ENCODE measurements around the gene PRRC2B.
"Not testable (repeated sequence)": the region's sequence is repeated elsewhere in the genome, so short reads cannot be mapped to it uniquely, and the experiment has no call there.

Gene PRRC2B

DNA sequence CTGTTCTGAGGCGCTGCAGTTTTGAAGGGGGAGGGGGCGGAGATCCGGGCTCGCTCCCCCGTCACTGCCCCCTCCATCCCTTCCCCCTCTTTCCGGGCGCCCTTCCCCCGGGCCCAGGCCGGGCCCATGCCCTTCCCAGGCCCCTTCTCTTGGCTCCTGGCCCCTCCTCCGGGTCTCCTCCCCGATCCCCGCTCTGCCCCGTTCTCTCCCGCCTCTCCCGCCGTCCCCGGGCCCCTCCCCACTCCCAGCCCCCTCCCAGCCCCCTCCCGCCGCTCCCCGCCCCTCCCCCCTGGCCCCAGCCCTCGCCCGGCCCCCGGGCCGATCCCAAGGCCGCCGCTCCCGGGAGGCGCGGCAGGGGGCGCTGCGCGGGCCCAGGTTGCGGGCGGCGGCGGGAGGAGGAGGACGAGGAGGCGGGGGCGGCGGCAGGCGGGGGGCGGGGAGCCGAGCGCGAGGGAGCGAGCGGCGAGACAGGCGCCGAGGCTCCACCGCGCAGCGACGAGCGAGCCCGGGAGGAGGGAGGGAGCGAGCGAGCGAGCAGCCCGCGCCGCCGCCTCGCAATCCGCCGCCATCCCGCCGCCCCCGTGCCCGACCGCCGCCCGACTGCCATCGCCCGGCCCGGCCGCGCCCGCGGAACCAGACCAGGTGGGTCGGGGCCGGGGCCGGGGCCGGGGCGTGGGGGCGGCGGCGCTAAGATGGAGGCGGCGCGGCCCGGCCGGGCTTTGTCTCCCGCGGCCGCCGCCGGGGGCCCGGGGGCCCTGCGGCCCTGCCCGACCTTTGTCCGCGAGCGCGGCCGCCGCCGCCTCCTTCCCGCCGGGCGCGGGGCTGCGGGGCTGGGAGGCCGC is at the start of gene PRRC2B:
TSS of gene PRRC2B (plus strand) at position 465 of the 842 bp plus-strand sequence. CDS start 36,059 bp downstream, outside the sequence.
- DNase-seq: peak; percentile 95

DNA sequence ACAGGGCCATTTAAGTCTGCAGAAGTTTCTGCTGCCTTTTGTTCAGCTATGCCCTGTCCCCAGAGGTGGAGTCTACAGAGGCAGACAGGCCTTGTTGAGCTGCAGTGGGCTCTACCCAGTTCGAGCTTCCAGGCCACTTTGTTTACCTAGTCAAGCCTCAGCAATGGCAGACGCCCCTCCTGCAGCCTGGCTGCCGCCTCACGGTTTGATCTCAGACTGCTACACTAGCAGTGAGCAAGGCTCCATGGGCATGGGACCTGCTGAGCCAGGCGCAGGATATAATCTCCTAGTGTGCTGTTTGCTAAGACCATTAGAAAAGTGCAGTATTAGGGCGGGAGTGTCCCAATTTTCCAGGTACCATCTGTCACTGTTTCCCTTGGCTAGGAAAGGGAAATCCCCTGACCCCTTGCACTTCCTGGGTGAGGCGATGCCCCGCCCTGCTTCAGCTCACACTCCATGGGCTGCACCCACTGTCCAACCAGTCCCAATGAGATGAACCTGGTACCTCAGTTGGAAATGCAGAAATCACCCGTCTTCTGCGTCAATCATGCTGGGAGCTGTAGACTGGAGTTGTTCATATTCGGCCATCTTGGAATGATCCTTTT is 48.9 kb upstream of the PRRC2B start:
- not testable (repeated sequence) for DNase-seq

DNA sequence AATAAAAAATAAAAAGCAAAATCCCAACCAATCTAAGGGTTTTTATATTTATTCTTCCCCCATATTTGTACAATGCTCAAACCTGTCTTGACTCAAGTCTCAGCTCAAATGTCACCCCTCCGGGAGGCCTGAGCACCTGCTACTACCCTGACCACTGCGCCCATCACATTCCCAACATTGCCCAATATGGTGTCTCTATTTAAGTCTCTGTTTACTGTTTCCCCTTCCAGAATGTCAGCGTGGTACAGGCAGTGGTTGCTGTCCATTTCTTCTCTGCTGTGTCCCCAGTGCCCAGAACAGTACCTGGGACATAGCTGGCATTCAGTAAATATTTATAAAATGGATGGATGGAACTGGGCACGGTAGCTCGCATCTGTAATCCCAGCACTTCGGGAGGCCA is 47.3 kb upstream of the PRRC2B start:
- no peak for DNase-seq

DNA sequence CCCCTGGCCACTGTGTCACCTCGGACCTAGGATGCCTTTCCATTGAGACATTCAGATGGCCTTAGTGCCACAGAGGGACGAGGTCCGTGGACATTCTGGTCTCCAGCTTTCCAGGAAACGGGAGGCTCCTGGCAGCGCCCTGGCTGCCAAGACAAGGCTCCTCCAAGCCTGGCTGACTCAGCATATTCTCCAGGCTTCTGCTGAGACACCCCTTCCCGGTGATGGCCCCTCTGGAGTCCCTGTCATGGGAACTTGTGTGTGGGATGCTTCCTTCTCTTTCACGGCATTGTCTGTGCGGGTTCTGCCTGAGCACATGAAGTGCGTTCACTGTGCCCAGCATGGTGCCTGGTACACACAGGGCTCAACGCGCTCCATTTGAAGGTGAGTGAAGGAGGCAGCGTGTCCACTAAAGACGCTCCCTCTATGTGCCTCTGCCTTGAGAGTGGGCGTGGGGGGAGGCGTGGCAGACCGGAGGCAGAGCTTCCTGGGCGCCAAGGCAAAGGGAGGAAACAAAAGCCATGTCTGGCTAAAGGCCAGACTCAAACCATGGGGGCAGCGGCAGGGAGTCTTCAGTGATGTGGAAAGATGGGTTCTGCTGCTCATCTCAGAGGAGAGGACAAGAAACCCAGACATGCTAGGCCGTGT is 46.4 kb upstream of the PRRC2B start:
- no peak for DNase-seq

DNA sequence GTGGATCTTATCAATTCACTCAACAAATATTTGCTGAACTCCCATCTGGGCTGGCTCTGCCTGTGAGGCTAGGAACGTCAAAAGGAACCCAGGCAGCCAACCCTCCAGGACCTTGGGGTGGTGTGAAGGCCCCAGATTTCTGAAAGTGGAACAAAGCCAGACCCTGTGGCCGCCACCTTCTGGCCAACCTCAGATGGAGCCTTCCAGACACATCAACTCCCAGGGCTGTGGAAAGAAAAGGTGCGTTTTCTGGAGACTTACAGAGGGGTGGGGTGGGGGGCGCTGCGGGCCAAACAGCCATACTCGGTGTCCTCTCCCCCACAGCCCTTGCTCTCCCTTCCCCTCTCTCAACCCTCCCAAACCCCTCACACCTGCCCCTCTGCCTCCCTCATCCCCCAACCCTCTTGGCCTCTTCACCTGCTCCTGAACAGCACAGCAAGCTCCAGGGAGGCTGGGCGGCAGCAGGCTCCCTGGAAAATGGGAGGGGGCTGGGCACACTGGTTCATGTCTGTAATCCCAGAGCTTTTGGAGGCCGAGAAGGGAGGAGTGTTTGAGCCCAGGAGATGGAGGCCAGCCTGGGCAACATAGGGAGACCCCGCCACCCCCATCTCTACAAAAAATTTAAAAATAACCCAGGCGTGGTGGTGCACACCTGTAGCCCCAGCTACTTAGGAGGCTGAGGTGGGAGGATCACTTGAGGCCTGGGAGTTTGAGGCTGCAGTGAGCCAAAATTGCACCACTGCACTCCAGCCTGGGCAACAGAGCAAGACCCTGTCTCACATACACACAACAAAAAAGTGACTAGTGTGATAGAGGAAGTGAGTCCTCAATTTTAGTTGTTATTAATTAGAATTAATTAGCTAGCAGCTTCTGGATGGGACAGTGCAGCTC is 45.0 kb upstream of the PRRC2B start:
- DNase-seq: no peak

DNA sequence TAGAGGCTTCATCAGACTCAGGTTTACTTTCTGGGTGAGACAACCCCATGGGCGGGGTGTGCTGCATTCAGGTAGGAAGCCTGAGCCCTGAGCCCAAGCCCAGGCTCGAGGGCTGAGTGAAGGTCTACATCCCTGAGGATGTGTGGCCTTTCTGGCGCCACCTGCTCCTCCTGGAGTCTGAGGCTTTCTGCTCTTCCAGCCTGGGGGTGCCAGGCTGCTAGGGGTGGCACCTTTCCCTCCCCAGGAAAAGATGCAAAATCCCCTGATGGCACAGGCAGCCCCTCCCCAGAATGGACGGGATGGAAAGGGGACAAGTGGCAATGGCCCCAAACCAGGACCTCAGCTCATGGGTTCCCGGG is 44.4 kb upstream of the PRRC2B start:
- DNase-seq: no peak

DNA sequence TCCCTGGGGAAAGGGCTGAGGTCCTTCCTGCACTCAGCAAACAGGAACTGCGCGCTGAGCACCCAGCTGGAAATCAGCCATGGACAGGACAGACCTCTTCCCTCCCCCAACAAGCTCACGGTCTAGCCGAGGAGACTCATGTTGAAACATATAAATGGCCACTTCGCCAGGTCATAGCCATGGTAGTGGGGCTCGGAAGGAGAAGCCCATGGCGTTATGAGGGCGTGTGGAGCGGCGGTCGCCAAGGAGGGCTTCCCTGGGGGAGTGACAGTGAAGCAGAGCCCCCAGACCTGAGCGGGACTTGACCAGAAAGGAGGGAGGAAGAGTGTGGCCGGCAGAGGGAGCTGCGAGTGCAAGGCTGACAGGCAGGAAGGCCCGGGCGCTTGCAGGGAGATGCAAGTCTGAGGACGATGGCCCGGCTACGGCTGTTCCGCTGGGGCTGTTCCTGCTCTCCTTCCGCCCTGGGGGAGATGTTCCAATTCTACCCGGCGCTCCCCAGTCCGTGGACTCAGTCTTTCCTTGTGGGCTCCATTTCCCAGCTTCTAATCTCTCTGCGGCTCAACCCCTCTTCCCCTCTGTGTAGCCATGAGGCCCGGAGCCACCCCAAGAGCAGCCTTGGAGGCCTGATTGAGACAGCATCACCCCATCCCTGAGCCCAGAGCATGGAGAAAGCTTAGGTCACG is 43.9 kb upstream of the PRRC2B start:
- peak; percentile 94 for DNase-seq

DNA sequence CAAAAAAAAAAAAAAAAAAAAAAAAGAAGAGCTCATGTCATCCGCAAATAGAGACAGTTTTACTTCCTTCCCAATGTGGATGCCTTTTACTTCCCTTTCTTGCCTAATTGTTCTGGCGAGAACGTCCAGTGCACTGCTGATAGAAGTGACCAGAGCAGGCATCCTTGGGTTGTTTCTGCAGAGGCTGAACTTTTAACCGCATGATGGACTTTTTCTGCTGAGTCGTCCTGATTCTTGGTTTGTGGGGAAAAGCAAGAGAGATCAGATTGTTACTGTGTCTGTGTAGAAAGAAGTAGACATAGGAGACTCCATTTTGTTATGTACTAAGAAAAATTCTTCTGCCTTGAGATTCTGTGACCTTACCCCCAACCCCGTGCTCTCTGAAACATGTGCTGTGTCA is 37.4 kb upstream of the PRRC2B start:
- DNase-seq: peak; percentile 68

DNA sequence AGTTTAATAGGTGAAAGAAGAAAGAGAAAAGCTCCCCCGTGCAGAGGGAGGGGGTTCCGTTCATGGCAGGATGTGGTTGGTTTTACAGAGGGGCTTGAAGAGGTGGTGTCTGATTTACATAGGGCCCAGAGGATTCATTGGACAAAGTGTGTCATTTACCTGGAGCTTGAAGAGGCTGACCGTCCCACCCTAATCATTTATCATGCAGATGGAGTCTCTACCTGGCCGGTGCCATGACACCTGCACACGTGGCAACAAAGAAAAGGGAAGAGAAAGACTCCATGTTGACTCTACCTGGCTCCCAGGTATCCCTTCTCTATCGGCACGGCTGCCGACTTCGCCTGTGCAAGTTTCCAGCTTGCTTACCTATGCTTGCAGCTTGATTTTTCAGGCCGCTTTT is 35.3 kb upstream of the PRRC2B start:
- no peak for DNase-seq

DNA sequence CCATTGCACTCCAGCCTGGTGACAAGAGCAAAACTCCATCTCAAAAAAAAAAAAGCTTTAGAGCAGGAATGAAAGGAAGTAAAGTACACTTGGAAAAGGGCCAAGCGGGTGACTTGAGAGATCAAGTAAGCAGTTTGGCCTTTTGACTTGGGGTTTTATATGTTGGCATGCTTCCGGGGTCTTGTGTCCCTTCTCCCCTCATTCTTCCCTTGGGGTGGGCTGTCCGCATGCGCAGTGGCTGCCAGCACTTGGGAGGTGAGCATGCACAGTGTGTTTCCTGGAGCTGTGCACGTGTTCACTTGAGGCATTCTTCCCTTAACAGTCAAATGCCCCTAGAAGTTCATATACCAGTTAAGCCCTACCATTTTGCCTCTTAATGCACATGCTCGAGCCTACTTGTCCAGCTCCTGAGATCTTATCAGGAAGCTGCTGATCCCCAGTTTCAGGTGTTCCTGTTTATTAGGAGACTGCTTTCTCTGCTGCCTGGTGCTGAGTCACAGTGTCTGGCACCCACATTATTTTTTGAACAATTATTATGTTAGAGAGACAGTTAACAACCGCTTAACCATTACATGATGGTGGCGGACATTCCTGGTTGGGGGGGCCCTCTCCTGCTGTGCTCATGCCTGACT is 32.6 kb upstream of the PRRC2B start:
- DNase-seq: peak; percentile 80

DNA sequence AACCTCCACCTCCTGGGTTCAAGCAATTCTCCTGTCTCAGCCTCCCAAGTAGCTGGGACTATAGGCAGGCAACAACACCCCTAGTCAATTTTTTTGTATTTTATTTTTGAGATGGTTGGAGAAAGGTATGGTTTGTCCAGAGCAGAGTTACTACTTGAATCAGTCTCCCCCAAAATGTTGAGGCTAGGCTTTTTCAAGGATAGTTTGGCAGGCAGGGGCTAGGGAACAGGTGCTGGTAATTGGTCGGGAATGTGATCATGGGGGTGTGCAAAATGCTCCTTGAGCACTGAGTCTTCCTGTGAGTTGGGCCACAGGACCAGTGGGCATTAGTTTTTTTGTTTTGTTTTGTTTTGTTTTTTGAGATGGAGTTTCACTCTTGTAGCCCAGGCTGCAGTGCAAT is 28.3 kb upstream of the PRRC2B start:
- DNase-seq: no peak

DNA sequence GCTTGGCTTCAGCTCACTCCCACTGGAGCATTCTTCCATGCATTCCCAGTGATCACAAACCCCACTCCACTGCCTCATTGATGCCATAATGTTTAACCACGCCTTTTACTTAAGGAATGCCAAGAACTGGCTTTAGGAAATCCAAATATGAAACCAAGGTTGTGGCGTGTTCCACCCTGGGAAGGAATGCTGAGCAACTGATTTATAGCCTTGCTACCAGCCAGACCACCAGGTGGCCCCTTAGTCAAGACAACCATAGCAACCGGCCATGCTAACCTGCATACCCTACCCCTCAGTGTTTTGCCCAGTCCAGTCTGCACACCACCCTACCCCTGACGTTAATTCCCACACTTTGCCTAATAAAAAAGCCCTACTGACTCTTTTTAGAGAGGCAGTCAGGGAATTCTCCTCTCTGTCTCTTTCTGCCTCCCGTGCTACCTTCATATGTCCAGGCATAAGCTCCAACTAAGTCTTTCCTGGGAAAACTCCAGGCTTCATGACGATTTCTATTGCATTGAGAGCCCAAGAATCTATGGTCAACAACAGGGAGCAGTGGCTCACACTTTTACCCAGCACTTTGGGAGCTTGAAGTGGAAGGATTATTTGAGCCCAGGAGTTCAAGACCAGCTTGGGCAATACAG is 27.0 kb upstream of the PRRC2B start:
- peak; percentile 45 for DNase-seq

DNA sequence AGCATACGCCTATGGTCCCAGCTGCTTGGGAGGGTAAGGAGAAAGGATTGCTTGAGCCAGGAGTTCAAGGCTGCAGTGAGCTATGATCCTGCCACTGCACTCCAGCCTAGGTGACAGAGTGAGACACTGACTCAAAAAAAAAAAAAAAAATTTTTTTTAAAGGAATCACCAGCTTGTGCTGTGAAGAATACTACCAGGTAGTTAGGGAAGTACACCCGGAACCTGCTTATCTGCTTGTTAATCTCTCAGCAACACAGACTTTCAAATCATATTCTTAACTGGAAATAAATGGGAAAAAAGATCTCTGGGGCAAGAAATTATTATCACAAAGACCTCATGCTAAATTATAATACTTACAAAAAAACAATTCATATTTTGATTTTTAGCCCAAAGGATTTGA is 26.4 kb upstream of the PRRC2B start:
- no peak for DNase-seq

DNA sequence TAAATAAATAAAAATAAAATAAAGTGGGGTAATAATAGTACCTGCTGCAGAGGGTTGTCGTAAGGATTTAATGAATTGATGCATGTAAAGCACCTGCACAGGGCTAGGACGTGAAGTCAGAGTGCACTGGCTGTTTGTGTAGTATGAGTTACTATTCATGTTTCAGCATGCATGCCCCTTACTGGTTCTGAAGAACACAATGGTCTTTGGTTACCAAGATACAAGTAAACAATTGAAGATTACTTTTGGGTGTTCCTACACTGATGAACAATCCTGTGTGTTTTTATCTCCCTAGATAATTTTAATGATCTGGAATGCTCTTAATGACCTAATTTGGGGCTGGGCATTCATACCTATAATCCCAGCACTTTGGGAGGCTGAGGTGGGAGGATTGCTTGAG is 23.2 kb upstream of the PRRC2B start:
- DNase-seq: no peak

DNA sequence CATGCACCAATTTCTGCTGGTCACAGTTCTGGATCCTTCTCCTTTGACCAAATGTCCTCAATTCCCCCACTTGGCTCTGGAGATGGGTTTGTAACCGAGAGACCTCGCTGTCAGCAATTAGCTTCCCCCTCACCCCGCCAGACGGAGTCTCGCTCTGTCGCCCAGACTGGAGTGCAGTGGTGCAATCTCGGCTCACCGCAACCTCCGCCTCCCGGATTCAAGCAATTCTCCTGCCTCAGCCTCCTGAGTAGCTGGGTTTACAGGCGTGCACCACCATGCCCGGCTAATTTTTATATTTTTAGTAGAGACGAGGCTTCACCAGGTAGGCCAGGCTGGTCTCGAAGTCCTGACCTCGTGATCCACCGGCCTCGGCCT is 21.3 kb upstream of the PRRC2B start:
- DNase-seq: not testable (repeated sequence)

DNA sequence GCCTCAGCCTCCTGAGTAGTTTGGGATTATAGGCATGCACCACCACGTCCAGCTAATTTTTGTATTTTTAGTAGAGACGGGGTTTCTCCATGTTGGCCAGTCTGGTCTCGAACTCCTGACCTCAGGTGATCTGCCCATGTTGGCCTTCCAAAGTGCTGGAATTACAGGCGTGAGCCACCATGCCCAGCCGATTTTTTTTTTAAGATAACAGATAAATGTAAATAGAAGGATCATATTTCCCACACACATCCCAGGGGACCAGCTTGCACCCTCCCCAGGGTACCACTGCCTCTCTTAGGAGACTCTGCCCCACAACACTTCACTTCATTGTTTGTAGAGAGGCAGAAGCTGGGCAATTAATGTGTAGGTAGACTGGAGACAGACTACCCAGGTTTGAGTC is 19.2 kb upstream of the PRRC2B start:
- DNase-seq: not testable (repeated sequence)

DNA sequence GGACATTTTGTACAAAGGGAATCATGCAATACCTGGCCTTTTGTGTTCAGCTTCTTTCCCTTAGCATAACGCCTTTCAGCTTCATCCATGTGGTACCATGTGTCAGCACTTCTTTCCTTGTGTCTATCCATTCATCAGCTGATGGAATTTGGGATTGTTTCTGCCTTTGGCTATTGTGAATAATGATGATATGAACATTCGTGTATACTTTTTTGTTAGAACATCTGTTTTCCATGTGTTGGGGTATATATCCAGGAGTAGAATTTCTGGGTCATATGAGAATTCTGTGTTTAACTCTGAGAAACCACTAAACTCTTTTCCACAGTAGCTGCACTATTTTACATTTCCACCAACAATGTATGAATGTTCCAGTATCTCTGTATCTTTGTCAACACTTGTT is 14.8 kb upstream of the PRRC2B start:
- DNase-seq: no peak

DNA sequence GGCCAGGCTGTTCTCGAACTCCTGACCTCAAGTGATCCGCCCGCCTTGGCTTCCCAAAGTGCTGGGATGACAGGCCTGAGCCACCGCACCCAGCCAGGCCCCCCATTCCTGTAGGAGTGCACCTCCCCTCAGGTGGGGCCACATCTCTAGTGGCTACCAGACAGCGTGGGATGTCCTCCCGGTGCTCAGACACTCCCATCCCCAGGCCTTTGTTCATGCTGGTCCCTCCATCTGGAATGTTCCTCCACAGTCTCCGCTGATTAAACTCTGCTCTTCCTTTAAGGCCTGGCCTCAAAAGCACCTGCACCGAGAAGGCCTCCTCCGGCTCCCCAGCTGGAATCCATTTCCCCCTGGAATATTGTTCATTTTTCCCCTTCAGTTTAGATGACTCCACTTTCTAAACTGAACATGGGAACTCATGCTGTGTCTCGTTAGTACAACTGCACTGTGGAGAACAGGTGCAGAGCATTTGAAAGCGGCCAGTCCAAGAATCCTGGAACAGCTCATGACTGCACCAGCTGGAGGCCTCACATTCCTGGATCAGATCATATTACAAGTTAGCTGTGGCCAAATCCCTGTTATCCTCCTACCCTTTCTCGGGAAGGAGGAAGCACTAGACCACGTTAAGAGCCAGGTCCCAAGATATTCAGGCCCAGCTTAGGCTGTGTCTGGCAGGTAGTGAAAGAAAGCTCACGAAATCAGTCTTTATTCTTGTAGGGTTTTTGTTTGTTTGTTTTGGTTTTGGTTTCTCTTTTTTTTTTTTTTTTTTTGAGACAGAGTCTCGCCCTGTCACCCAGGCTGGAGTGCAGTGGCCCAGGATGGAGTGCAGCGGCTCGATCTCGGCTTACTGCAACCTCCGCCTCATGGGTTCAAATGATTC is 10.8 kb upstream of the PRRC2B start:
- DNase-seq: no peak

DNA sequence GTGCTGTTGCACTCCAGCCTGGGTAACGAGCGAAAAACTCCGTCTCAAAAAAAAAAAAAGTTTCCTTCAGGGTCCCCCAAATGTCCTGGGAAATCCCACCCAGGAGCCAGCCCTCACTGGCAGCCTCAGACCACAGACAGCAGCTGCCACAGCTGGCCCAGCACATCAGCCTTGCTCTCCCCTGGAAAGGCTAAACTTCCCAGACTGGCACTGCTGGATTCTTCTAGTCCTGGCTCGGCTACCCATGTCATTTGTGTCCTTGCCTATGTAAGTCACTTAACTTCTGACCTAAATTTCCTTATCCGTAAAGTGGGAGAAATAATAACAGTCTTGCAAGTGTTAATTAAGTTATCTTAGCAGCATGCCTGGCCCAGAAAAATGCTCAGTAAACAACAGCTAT is 8.6 kb upstream of the PRRC2B start:
- DNase-seq: no peak

DNA sequence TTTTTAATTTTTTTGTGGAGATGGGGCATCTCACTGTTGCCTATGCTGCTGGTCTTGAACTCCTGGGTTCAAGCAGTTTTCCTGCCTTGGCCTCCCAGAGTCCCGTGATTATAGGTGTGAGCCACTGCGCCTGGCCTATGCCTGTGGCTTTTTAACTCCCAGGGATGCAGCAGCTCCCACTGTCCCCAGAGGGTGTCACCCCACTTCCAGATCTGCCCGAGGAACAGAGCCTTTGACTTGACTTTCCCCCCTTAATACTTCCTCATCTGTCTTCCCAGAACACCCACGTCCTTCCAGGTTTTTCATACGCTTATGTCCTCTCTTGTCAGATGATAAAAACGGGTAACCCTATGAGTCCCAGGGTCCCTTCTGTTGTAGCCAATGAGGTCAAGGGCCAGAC is 7.6 kb upstream of the PRRC2B start:
- peak; percentile 44 for DNase-seq

DNA sequence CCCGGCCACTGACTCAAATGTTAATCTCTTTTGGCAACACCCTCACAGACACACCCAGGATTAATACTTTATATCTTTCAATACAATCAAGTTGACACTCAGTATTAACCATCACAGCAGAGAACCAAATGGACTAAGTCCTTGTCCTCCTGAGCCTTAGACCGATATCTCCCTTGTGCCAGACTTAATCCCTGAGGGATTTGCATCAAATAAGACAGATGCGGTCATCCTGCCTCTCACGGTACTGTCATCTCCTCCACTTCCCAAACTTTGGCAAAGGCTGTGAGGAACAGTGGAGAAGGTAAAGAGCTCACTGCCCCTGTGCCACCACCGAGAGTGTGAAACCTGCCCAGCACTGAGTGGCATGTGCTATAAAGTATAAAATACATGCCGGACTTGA is 6.5 kb upstream of the PRRC2B start:
- no peak for DNase-seq
